NCI-H748 (cell line): ENCODE measurements around the gene FERMT1.

Experiments used
- DNase-seq: peaks from one replicate; lab custom pipeline; 2025; ENCODE audit not compliant: unreplicated experiment; lab: John Stamatoyannopoulos, UW

FERMT1 gene, protein sequence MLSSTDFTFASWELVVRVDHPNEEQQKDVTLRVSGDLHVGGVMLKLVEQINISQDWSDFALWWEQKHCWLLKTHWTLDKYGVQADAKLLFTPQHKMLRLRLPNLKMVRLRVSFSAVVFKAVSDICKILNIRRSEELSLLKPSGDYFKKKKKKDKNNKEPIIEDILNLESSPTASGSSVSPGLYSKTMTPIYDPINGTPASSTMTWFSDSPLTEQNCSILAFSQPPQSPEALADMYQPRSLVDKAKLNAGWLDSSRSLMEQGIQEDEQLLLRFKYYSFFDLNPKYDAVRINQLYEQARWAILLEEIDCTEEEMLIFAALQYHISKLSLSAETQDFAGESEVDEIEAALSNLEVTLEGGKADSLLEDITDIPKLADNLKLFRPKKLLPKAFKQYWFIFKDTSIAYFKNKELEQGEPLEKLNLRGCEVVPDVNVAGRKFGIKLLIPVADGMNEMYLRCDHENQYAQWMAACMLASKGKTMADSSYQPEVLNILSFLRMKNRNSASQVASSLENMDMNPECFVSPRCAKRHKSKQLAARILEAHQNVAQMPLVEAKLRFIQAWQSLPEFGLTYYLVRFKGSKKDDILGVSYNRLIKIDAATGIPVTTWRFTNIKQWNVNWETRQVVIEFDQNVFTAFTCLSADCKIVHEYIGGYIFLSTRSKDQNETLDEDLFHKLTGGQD

DNA sequence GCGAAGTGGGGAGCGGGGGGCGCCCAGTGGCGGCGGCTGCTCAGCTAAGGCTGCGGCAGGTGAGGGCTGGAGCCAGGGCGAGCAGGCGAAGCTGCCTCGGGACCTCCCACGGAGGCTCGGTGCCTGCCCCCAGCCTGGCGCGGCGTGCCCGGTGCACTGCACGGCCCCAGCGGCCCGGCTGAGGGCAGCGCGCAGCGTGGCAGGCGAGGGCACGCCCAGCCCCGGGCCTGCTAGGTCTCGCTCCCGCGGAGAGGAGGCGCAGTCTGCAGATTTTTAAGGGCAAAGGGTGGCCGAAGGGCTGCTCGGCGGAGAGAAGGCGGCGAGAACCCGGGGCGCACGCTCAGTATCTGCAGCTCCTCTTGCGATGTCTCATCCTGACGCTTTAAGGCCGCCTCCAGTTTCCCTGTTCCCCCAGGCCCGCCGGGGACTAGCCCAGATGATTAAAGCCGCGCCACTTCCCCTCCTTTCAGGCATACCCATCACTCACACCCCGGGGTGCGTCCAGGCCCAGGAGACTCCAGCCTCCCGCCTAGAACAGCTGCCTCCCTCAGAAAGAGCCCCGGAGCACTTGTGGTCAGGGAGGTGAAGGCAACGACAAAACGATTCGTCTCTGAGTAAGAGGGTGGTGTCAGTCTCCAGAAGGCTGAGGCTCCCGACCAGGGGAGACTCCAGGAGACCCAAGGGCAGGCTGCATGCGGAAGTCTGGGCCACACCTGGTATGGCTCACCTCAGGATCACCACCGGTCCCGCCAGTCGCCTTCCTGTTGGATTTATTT is at the start of gene FERMT1:
Gene FERMT1 (minus strand): TSS at position 158 of the 776 bp plus-strand sequence. CDS start 3,476 bp downstream, outside the sequence.
- DNase-seq, result peak; percentile 88

DNA sequence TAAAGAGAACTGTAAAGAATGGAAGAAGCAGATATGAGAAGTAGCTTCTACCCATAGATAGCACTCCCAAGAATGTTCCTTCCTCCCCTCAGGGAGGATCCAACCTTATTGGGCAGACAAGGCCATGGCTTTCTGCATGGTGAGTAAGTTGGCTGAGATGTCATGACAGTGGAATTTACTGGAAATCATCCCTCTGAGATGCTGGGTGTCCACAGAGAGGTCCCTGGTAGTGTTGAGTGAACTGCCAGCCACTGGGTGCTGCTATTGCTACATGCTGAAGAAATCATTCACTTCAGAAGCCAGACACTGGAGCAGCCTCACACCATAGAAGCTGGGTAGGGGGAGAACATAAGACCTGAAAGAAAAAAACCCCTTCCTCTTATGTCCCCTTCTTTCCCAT is 46.4 kb upstream of the FERMT1 start:
- peak; percentile 46 for DNase-seq

DNA sequence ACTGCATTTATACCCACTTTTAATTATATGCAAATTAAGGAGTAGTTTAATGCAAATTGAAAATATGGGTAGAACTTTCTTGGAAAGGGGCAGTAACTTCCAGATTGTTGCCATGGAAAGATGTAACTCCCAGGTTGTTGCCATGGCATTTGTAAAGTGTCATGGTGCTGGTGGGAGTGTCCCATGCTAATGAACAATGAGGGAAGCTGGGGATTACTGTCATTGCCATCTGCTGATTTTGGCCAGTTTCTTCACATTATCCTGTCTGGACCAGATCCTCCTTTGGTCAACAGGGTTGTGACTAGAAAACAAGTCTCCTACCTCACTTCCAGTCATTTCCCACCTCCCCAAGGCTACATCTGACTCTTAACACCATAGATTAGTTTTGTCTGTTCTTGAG is 45.4 kb upstream of the FERMT1 start:
- no peak for DNase-seq

DNA sequence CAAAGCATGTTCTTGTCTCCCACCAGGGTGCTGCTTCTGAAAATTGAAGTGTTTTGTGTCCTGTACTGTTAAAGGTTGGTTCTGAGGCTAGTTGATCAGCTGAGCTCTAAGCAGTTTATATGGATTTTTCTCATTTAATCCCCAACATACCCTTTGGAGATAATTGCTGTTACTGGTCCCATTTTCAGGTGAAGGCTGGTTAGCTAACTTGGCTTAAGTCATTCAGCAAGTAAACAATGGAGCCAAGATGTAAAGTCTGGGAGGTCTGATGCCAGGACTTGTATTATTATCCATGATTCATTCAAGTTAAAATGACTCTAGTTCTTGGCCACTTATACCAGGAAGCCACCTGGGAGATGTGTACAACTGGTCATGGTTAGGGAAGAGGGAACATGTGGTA is 42.5 kb upstream of the FERMT1 start:
- no peak for DNase-seq

DNA sequence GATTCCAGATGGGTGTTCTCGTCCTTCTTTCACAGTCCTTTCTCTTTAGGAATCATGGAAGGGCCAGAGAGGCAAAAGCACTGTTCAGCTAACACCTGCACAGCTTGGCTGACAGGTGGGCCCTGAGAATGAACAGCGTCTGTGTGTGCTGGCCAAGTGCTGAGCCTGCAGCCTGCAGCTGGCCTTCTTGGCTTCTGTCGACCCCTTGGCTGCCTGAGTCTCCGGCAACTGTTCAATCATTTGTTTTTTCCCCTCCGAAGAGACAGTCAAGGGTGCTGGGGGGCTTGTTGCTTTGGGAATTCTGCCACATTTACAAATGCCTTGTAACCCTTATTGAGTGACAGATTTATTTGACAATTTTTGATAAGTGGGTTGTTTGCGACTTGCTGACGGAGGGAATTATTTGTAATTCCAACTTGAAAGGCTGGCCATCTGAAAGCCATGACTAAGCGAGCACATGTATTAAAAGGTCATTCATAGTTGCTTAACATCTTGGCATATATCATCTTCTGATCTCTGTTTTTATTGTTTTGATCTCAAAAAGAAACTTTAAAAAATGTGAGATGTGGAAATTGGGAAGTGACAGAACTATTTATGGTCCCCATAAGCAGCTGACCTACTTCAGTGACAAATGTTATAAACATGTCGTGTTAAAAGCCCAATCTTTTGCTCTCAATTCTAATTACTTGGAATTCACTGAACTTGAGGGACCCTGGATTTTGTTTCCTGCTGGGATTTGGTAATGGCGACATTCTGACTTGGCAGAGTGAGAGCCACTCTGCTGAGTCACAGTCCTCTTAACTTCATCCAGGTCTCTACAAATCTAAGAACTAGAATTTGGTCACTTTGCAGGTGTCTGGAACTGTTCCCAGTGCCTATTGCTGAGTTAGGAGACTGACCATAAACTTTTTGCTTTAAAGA is 41.9 kb upstream of the FERMT1 start:
- peak; percentile 45 for DNase-seq

DNA sequence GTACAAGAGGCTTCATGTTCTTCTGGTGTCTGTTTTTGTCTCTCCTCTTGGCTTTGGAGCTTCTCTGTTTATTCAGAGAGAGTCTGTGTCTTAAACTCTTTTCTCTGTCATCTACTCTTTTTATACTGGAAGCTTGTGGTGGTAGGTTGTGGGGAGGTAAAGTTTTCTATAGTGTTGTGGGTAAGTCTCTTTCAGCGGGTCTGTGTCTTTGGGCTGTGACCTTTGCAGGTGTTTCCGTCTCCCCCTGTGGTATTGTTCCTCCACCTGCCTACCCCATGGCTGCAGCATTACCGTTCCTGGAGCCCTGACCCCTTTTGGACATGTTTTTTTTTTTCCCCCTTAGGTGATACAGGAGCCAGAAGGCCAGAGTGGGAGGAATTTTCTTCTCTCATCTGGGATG is 37.9 kb upstream of the FERMT1 start:
- DNase-seq, result no peak

DNA sequence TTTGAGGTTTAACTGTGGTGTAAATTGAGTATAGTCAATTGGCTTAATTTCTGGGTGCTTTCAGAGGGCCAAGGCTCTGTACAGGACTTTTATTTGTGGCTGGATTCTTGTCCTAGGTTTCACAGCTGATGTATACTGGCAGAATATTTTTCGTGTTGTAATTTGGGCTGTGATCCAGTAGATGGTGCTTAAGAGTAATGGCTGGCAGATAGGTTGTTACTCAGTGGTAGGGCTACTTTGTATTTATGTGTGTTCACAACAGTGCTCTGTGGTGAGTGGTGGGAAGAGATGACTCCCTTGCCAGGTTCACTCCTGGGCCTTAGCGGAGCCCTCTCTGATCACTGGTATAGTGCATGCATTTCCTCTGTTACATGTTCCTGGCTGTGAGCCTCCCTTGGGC is 34.5 kb upstream of the FERMT1 start:
- no peak for DNase-seq

DNA sequence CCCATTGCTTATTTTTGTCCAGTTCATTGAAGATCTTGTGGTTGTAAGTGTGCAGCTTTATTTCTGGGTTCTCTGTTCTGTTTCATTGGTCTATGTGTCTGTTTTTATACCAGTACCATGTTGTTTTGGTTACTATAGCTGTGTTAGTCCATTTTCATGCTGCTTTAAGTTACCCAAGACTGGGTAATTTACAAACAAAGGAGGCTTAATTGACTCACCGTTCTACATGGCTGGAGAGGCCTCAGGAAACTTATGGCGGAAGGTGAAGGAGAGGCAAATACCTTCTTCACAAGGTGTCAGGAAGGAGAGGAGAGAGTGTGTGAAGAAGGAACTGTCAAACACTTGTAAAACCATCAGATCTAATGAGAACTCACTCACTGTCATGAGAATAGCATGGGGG is 29.9 kb upstream of the FERMT1 start:
- no peak for DNase-seq

DNA sequence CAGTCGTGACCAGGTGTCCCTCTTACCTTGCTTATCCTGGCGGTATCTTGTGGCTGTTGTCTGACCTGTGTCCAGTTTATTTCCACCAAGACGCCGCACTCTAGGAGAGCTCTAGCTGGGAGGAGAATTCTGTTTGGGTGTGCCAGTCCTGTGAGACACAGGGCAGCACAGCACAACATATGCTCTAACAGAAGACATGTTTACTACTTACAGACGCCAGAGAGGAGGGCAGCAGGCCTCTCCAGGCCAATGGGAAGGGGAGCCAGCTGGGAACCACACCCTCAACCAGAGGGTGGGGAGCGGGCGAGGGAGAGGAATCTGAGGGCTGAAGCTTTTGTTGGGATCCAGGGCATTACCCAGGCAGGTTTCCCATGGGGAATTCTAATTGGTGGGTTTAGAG is 25.2 kb upstream of the FERMT1 start:
- no peak for DNase-seq

DNA sequence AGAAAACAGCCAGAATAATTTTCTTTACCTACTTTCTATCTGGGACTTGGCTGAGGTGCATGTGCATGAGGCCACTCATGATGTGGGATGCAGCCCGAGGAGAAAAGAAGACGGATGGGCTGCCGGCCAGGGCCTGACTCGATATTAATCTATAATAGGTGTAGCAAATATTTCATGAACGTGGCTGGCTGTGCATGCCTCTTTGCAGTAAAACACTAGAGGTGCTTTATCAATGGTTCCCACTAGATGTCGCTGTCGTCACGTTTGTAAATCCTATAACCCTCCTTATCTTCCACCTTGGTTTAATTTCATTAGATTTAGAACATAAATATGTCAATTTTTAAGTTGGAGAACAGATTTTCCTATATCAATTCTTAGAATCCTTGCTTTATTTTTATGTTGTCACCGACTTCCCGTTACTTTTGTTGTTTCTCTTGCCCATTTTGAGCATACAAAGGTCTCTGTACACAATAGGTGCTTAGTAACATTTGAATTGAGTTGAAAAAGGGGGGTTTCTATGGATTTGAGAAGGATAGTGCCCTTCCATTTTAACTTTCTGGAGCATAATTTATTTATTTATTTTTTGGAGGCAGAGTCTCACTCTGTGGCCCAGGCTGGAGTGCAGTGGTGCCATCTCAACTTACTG is 19.6 kb upstream of the FERMT1 start:
- peak; percentile 75 for DNase-seq

DNA sequence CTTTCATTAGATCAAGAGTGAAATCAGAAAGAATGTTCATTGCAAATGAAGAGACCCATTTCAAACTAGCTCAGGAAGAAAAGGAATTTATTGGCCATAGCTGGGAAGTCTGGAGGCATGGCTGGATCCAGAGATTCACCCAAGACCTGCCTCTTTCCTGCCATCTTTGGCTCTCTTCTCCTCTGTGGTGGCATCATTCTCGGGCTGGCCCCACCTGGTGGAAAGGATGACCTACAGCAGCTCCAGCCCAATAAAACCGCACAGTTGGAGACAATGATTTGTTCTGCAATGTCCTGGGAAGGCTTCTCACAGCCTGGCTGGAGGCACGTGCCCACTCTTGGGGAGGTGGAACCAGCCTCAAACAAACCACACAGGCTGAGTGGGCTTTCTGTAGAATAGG is 18.1 kb upstream of the FERMT1 start:
- DNase-seq, result peak; percentile 48

DNA sequence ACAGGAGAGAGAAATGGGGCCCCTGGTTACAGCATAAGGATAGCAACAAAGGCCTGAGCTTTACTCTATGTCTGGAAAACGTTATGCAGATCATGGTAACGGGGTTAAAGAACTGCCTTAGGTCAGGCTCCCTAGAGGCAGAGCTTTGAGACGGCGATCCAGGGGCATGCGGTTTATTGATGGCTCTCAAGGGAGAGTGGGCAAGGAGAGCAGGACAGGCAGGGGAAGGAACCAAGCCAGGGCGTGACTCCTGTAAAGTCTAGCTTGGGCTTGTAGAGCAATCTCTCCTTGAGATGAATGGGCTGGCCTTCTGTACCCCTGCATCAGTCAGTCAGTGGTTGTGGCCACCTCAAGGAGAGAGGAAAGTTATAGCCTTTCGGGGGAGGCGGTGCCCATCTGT is 12.5 kb upstream of the FERMT1 start:
- DNase-seq, result no peak

DNA sequence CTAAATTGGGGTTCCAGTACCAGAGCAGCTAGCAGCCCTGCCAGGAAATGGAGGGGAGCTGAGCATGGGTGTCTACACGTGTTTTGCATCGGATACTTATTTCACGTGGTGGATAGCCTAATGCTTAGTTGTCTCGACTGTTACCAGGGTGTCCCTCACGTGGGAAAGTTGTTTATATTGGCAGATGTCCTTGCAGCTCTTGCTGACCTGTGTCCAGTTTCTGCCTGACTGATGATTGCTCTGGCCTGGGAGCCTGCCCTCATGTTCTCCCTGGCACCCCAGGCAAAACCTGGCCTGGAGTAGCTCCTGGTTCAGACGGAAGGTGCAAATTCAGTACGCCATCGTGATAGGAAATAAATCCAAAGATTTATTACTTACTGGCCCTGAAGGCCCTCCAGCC is 11.8 kb upstream of the FERMT1 start:
- DNase-seq, result no peak

DNA sequence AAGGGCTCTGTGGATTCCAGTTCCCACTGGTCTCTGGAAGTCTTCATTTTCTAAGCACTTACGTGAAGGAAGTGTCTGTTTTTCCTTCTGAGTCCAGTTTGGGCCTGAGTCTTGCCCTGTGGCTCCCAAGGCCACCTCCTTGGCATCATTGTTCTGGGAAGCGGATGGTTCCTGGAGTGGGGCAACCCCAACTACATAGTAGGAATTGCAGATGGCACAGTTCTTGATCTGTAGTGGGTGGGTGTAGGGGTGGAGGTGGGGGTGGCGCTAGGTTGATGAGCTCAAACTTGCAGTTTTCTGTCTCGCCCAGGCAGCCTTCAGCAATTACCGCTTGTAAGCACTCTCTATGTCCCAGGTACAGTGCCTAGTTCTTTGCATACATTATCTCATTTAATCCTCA is 7.2 kb upstream of the FERMT1 start:
- DNase-seq, result no peak

DNA sequence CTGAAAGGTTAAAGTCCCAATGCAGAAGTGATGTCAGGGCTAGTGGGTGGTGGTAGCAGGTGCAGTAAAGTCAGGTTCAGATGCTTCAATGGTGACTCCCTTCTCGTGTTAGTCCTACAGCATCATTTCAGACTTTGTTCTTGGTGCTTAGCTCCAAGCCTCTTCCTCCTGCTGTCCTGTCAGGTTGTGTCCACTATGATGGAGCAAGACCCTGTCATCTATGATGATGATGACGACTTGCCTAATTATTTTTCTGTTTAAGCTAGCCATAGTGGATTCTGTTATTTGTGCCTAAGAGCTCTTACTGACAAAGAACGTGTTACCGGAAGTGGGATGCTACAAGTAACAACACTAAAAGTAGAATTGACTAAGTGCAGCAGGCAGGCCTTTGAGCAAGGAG is 5.0 kb upstream of the FERMT1 start:
- no peak for DNase-seq

DNA sequence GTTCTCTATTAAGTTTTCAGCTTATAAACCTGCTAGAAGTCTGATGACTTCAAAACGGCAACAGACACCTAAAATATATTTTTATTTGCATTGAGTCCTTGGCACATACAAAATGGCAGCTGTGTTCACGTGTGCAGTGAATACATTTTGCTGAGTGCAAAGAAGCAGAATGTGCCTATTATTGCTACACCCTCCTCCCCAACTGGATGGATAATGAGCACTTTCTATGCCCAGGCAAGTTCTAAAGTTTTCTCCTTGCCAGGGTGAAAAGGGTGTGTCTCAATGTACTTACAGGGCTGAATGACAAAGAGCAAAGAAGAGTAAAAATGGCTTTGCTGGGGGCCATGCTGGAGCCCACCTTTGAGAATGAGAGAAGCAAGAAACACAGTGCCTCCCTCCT is 4.0 kb upstream of the FERMT1 start:
- DNase-seq, result no peak

DNA sequence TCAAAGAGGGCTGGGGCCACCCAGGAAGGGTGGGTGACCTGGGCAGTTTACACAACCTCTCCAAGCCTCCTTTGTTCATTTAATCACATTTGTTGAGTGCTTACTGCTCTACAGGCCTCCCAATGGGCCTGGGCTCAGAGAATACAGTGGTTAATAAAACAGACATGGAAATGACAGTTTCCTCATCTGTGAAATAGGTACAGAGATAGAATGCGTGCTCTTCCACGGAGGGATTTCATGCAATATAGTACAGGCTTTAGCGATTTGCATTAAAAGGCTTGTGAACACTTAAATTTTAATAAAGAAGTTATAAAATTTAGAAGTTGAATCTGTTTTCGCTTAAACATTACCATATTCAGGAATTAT is 802 bp upstream of the FERMT1 start:
- DNase-seq, result no peak

DNA sequence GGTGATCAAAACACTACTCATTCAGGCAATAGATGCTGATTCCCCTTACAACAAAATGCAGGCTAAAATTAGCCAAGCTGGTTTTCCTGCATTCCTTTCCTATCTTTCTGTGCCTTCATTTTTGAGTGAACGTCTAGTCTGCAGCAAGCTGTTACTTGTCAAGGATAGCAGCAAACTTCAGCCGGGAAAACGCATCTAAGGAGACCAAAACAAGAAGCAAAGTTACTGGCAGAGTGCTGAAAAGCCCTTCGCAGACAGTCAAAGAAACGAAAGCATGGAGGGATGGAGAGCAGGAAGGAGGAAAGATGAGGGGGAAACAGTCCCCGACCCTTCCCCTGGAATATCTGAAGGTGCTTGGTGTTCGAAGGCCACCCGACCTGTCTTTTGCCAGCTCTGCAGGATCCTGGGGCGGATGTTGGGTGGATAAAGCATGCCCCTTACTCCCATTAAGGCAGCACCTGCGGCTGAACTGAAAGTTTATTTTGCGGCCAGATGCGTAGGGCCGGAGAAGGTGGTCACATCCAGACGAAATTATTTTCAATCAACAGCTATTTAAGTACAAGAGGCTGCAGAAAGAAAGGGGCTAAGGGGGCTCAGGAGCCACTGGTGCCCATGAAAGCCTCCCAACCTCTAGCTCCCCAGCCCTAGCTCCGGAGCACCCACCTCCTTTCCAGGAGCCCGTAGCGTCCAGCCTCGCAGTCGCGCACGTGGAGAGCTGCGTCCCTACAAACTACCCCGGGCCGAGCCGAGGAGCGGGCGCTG is 538 bp downstream of the FERMT1 start:
- DNase-seq, result peak; percentile 51

DNA sequence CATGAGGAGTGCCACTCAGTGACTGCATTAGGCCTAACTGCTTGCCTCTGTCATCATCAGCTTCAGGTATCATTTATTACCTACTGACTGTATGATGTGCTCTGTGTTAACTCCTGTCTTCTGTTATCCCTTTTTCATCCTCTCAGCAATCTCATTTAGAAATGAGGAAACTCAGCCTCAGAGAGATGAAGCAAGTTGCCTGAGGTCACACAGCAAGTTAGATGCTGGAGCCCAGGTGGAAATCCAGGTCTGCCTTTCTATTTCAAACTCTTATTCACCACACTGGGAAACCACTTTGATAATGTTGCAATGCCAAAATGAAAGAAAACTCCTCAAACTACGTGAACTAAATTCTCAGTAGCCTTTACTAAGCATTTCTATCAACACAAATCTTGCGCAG is 1.3 kb downstream of the FERMT1 start:
- DNase-seq, result no peak
